Thoracic aorta (tissue), 2 donors: ENCODE data around the gene DNAJB11. TPM values are rescaled to one million over a fixed set of nuclear protein-coding genes. Genes with fewer than 3 reads are reported as not detected.
A peak's percentile ranks its signal among the peaks of the same experiment; 100 is the strongest.

Source experiments
- ATAC-seq: fragments of 150-250 bp; one replicate; pipeline ENCODE4 v1.8.0; 2017; ENCODE audit warnings: low read depth; ENCODE audit not compliant: insufficient number of reproducible peaks, low FRiP score
- DNase-seq: peaks from one replicate; pipeline ENCODE4 v3.0.0-alpha.2; 2020; ENCODE audit warnings: low spot score
- H3K27ac ChIP-seq, 2 donors: fragments of 200-600 bp; sonication (generic); 1 replicate in 1 of 2; 2 replicates in 1 of 2; pipeline ENCODE4 v1.5.1; 2016; ENCODE audit warnings: mild to moderate bottlenecking in 2 of 2, moderate library complexity in 2 of 2
- H3K27me3 ChIP-seq: fragments of 200-600 bp; sonication (generic); replicated peaks from 2 replicates; pipeline ENCODE4 v1.6.0; 2016; ENCODE audit warnings: mild to moderate bottlenecking; ENCODE audit not compliant: insufficient read depth
- H3K36me3 ChIP-seq: fragments of 200-600 bp; sonication (generic); one replicate; pipeline ENCODE4 v1.5.1; 2016
- H3K4me1 ChIP-seq, 2 donors: fragments of 200-600 bp; sonication (generic); 1 replicate in 1 of 2; 2 replicates in 1 of 2; pipeline versions ENCODE4 v1.5.1 to v1.6.0; 2016; ENCODE audit warnings: low read depth in 2 of 2, mild to moderate bottlenecking in 1 of 2; ENCODE audit not compliant: control insufficient read depth in 1 of 2
- H3K4me3 ChIP-seq: fragments of 200-600 bp; sonication (generic); 2 replicates; pipeline ENCODE4 v1.5.1; 2016; ENCODE audit warnings: mild to moderate bottlenecking
- H3K9me3 ChIP-seq: fragments of 200-600 bp; sonication (generic); 2 replicates; pipeline ENCODE4 v1.5.1; 2016
- total RNA-seq, 2 donors: library from RNA; depleted of rRNA; stranded (reverse); fragments of >200 nt; gene quantifications; one replicate each; pipeline versions ENCODE4 v1.1.0 to v1.2.3, GENCODE V29; 2016
- TF ChIP-seq, protein P1 (sequence below): fragments of 200-600 bp; sonication (generic); IDR thresholded peaks from one replicate; pipeline ENCODE4 v1.5.1; 2019; ENCODE audit warnings: antibody characterized with exemption

The DNAJB11 gene
- total RNA-seq, 2 donors from 2014 or later, result 41.3 to 44.9 TPM

GRCh38 chr3:186614597-186615483 is 44.3 kb downstream of the DNAJB11 start:
- DNase-seq, result no peak
- no peak overlapping the region for H3K27ac ChIP-seq
- H3K9me3 ChIP-seq, result no peaks in the 10 kb centered on the region
- H3K36me3 ChIP-seq, result no peaks in the 10 kb centered on the region
- no peaks in the 10 kb centered on the region for H3K27me3 ChIP-seq
- H3K4me1 ChIP-seq, result peaks cover 0 to 3% of the 10 kb centered on the region in 2 donors
- TF ChIP-seq, protein P1, sequence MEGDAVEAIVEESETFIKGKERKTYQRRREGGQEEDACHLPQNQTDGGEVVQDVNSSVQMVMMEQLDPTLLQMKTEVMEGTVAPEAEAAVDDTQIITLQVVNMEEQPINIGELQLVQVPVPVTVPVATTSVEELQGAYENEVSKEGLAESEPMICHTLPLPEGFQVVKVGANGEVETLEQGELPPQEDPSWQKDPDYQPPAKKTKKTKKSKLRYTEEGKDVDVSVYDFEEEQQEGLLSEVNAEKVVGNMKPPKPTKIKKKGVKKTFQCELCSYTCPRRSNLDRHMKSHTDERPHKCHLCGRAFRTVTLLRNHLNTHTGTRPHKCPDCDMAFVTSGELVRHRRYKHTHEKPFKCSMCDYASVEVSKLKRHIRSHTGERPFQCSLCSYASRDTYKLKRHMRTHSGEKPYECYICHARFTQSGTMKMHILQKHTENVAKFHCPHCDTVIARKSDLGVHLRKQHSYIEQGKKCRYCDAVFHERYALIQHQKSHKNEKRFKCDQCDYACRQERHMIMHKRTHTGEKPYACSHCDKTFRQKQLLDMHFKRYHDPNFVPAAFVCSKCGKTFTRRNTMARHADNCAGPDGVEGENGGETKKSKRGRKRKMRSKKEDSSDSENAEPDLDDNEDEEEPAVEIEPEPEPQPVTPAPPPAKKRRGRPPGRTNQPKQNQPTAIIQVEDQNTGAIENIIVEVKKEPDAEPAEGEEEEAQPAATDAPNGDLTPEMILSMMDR, result peak; percentile 97
- H3K4me3 ChIP-seq, result no peak overlapping the region
- no peak for ATAC-seq

DNA sequence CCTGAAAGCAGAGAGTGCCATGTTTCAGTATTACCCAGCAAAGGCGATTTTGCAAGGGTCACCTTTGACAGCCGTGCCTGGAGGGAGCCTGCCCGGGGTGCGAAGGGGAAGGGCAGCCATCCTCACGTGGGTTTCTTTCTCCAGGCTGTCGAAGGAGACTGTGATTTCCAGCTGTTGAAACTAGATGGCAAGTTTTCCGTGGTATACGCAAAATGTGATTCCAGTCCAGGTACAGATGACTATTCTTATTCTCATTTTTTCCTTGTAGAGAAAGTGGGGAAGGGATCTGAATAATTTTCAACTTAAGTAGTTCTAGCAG is 45.7 kb downstream of the DNAJB11 start:
- TF ChIP-seq, protein P1, result no peak
- no peak for DNase-seq
- H3K4me1 ChIP-seq, result peaks cover 0 to 3% of the 10 kb centered on the region in 2 donors

GRCh38 chr3:186617036-186617946 is 46.8 kb downstream of the DNAJB11 start:
- TF ChIP-seq, protein P1, result peak; percentile 86
- H3K4me1 ChIP-seq, result peaks cover 0 to 3% of the 10 kb centered on the region in 2 donors
- H3K9me3 ChIP-seq, result no peaks in the 10 kb centered on the region
- no peaks in the 10 kb centered on the region for H3K27me3 ChIP-seq
- no peak overlapping the region for H3K27ac ChIP-seq
- no peaks in the 10 kb centered on the region for H3K36me3 ChIP-seq
- H3K4me3 ChIP-seq, result peak overlapping the region; percentile 55
- peak; percentile 71 for DNase-seq
- ATAC-seq, result peak; percentile 74

More for the DNA sequence above, 45.7 kb downstream of the DNAJB11 start:
- no peaks in the 10 kb centered on the region for H3K27me3 ChIP-seq
- H3K4me3 ChIP-seq, result no peak overlapping the region
- no peak overlapping the region for H3K27ac ChIP-seq
- ATAC-seq, result no peak
- no peaks in the 10 kb centered on the region for H3K36me3 ChIP-seq
- H3K9me3 ChIP-seq, result no peaks in the 10 kb centered on the region

DNA sequence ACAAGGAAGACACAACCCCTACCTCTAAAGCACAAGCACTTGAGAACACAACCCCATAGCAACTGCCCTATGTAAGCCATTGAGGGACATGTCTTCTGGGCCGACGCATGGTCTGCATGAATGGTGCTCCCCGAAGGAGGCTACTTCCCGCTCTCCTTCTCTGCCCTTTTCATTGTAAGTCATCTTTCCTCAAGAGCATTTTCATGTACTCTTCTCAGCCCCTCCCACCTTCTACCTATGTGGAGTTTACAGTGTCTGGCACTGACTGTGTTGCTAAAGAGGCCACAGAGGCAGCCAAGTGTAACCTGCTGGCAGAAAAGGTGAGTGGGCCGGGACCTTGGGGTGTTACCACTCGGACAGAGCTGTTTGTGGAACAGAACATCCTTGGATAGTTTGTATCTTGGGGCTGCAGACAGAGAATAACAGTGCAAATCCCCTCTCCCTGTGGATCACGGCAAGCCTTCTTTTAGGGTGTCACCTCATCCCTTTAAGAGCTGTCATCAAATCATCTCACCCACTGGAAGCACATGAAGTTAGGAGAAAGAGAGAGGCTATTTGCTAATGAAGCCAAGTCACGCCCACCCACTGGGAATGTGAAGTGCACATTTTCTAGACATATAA is 47.9 kb downstream of the DNAJB11 start:
- TF ChIP-seq, protein P1, result no peak
- no peak overlapping the region for H3K4me3 ChIP-seq
- no peak for ATAC-seq
- no peak for DNase-seq
- no peaks in the 10 kb centered on the region for H3K36me3 ChIP-seq
- peaks cover 0 to 3% of the 10 kb centered on the region in 2 donors for H3K4me1 ChIP-seq
- no peak overlapping the region for H3K27ac ChIP-seq
- no peaks in the 10 kb centered on the region for H3K9me3 ChIP-seq
- H3K27me3 ChIP-seq, result no peaks in the 10 kb centered on the region

- Histone ChIP-seq H3K9me3 (no peaks in the 10 kb centered on the region), H3K27ac (no peak overlapping the region), H3K27me3 (no peaks in the 10 kb centered on the region), H3K4me3 (no peak overlapping the region), H3K36me3 (no peaks in the 10 kb centered on the region), H3K4me1 (peaks cover 0 to 3% of the 10 kb centered on the region in 2 donors)
- DNase-seq (no peak), ATAC-seq (no peak)
- TF ChIP-seq, protein P1, result no peak
These were observed 49.3 kb downstream of the DNAJB11 start for GRCh38 chr3:186619787-186620212.
